Natural killer cell (primary cell): ENCODE results near the gene SAA4. TPM values are rescaled to one million over a fixed set of nuclear protein-coding genes. Genes with fewer than 3 reads are reported as not detected.
A peak's percentile ranks its signal among the peaks of the same experiment; 100 is the strongest.

Experiments used
- ATAC-seq, 3 donors: fragments of 150-1000 bp in 2 of 3; fragments of 200-7000 bp in 1 of 3; cut with Tn5 transposase; 1 replicate in 1 of 3; 2 replicates in 2 of 3; pipeline ENCODE4 v1.10.0; 2021; ENCODE audit warnings: mild to moderate bottlenecking in 2 of 3, moderate library complexity in 2 of 3
- DNase-seq, 2 donors: peaks; one replicate each; pipeline versions ENCODE4 v3.0.0 to v3.0.0-alpha.2; 2013 to 2021; ENCODE audit warnings: mixed read lengths in 1 of 2
- H3K27ac ChIP-seq: one replicate; pipeline ENCODE4 v1.5.1; 2013; ENCODE audit warnings: mild to moderate bottlenecking, low read length
- H3K27me3 ChIP-seq: one replicate; pipeline ENCODE4 v1.6.1; 2013; ENCODE audit warnings: low read length; ENCODE audit not compliant: control insufficient read depth, insufficient read depth
- H3K36me3 ChIP-seq: one replicate; pipeline ENCODE4 v1.6.1; 2013; ENCODE audit warnings: low read length; ENCODE audit not compliant: control insufficient read depth, insufficient read depth
- H3K4me1 ChIP-seq: one replicate; pipeline ENCODE4 v1.6.1; 2013; ENCODE audit warnings: low read length; ENCODE audit not compliant: control insufficient read depth, insufficient read depth
- H3K4me3 ChIP-seq: one replicate; pipeline ENCODE4 v1.5.1; 2013; ENCODE audit warnings: low read length
- H3K9me3 ChIP-seq: one replicate; pipeline ENCODE4 v1.6.1; 2013; ENCODE audit warnings: low read length; ENCODE audit not compliant: control insufficient read depth, insufficient read depth
- H3K27ac Mint-ChIP-seq, 2 donors: one replicate each; pipeline ENCODE4 v1.8.0; 2022; ENCODE audit warnings: mild to moderate bottlenecking in 2 of 2, mixed read lengths in 2 of 2, moderate library complexity in 1 of 2
- H3K27me3 Mint-ChIP-seq, 2 donors: one replicate each; pipeline ENCODE4 v1.8.0; 2022; ENCODE audit warnings: low read depth in 2 of 2, mixed read lengths in 2 of 2
- H3K36me3 Mint-ChIP-seq: one replicate; pipeline ENCODE4 v1.8.0; 2022; ENCODE audit warnings: mixed read lengths
- H3K4me1 Mint-ChIP-seq, 2 donors: one replicate each; pipeline ENCODE4 v1.8.0; 2022; ENCODE audit warnings: mixed read lengths in 2 of 2
- H3K4me3 Mint-ChIP-seq: one replicate; pipeline ENCODE4 v1.8.0; 2022; ENCODE audit warnings: mild to moderate bottlenecking, moderate library complexity, mixed read lengths
- H3K9me3 Mint-ChIP-seq, 2 donors: one replicate each; pipeline ENCODE4 v1.8.0; 2022; ENCODE audit warnings: mixed read lengths in 2 of 2
- CTCF ChIP-seq: fragments of 200-600 bp; IDR thresholded peaks from one replicate; pipeline ENCODE4 v1.8.0; 2022; ENCODE audit warnings: antibody characterized with exemption
- WGBS: methylation state at CpG from one replicate; pipeline ENCODE4 v1.1.7; 2013; ENCODE audit warnings: missing lambda C conversion rate; ENCODE audit not compliant: insufficient coverage; 5-methylcytosine and 5-hydroxymethylcytosine counted together
- intact Hi-C: fragments of 100-400 bp; cut with micrococcal nuclease; formaldehyde crosslinking; loops from one replicate; pipeline ENCODE4 v1.14.2; 2022
- total RNA-seq, 4 donors: library from RNA; stranded (reverse); fragments of 120-200 nt in 1 of 4; gene quantifications; one replicate each; pipeline versions ENCODE4 v1.2.3 to v1.2.4, GENCODE V29; 2013 to 2022

Gene SAA4
- total RNA-seq, 3 donors from 2014 or later (not counting 1 experiment from before 2014, with no cell fraction given) = 0.54 TPM; not detected in 2

- Mint-ChIP-seq H3K4me3 (no peak overlapping the region), H3K27me3 (peaks cover 22 to 26% of the 10 kb centered on the region in 2 donors), H3K9me3 (no peaks in the 10 kb centered on the region), H3K27ac (no peak overlapping the region), H3K4me1 (no peaks in the 10 kb centered on the region), H3K36me3 (no peaks in the 10 kb centered on the region)
- no peaks in the 10 kb centered on the region for H3K9me3 ChIP-seq
- H3K27ac ChIP-seq = no peak overlapping the region
- no peaks in the 10 kb centered on the region for H3K36me3 ChIP-seq
- ATAC-seq = no peak
- 50% methylated on average over 2 of the region's 3 CpGs for WGBS
- H3K27me3 ChIP-seq = no peaks in the 10 kb centered on the region
- no peak for DNase-seq
- H3K4me3 ChIP-seq = no peak overlapping the region
- H3K4me1 ChIP-seq = no peaks in the 10 kb centered on the region
- TF ChIP-seq CTCF = no peak
- intact Hi-C loops = no loop called here
Observed at GRCh38 chr11:18223591-18224387, 12.8 kb downstream of the SAA4 start.

DNA sequence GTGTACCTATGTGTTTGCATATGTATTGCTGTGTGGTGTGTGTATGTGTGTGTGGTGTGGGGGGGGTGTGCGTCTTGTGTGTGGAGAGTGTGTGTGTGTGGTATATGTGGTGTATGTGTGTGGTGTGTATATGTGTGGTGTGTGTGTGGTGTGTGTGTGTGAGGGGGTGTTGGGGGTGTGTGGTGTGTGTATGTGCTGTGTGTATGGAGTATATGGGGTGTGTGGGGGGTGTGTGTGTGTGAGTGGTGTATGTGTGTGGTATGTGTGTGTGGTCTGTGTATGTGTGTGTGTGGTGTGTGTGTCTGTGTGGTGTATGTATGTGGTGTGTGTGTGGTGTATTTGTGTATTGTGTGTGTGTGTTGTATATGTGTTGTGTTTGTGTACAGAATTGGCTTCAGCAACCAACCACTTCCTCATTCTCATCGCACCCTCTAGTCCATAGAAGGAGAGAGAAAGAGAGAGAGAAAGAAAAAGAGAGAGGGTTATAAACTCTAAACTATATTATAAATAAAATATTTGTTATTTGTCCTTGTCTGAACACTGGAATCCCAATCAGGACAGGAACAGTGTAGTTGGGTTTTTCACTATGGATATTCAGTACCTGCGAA lies 13.7 kb downstream of the SAA4 start:
- no peaks in the 10 kb centered on the region for H3K9me3 ChIP-seq
- Mint-ChIP-seq H3K27me3 (peaks cover 29 to 30% of the 10 kb centered on the region in 2 donors), H3K9me3 (no peaks in the 10 kb centered on the region), H3K27ac (no peak overlapping the region), H3K4me1 (no peaks in the 10 kb centered on the region), H3K4me3 (no peak overlapping the region), H3K36me3 (no peaks in the 10 kb centered on the region)
- no peaks in the 10 kb centered on the region for H3K4me1 ChIP-seq
- intact Hi-C loops = no loop called here
- ATAC-seq = peak in 1 of 3 donors; percentile 54
- no peak for TF ChIP-seq CTCF
- no peak overlapping the region for H3K27ac ChIP-seq
- DNase-seq = no peak
- 100% methylated on average over 2 of the region's 3 CpGs for whole genome bisulfite sequencing
- no peak overlapping the region for H3K4me3 ChIP-seq
- H3K36me3 ChIP-seq = no peaks in the 10 kb centered on the region
- no peaks in the 10 kb centered on the region for H3K27me3 ChIP-seq

DNA sequence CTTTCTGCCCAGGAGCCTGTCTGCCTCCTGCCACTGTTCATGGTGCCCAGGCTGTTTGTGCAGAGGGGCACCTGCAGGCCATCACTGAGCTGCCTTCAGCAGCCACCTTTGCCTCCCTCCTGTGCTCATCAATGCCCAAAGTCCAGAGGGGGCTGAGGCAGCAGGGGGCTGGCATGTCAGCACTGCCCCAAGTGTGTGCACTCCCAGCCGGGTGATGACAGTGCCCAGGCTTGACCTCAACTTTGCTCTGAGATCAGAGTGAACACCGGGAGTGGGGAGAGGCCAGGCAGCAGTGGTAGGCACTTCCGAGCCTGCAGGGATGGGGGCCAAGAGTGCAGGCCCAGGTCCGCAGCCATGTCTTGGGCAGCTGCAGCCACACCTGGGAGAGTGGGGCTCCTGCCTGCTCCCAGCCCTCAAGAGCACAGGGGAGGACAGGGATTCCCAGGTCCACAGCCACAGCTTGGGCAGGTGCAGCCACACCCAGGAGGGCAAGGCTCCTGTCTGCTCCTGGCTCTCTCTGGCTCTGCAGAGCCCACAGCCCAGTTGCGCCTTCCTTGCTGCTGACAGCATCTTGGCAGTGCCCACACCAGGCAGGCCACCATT lies 15.2 kb downstream of the SAA4 start:
- DNase-seq (no peak), ATAC-seq (no peak)
- Mint-ChIP-seq H3K36me3 (no peaks in the 10 kb centered on the region), H3K27ac (no peak overlapping the region), H3K4me3 (no peak overlapping the region), H3K9me3 (no peaks in the 10 kb centered on the region), H3K27me3 (peaks cover 26 to 41% of the 10 kb centered on the region in 2 donors), H3K4me1 (no peaks in the 10 kb centered on the region)
- no peak for TF ChIP-seq CTCF
- H3K27me3 ChIP-seq = no peaks in the 10 kb centered on the region
- H3K36me3 ChIP-seq = no peaks in the 10 kb centered on the region
- H3K4me3 ChIP-seq = no peak overlapping the region
- no peak overlapping the region for H3K27ac ChIP-seq
- WGBS = 73% methylated on average over 5 of the region's 5 CpGs
- H3K4me1 ChIP-seq = no peaks in the 10 kb centered on the region
- intact Hi-C loops = no loop called here
- no peaks in the 10 kb centered on the region for H3K9me3 ChIP-seq
